ENCODE data around the gene SLC1A3. TPM values are rescaled to one million over a fixed set of nuclear protein-coding genes. Genes with fewer than 3 reads are reported as not detected.

SLC1A3 gene
- total and polyA plus RNA-seq, 2 donors from 2014 or later: 1.1 to 27.8 TPM

- DNase-seq (no peak), FAIRE-seq (no peak)
- no peaks in the 10 kb centered on the region for H3K36me3 ChIP-seq (ENCODE audit: control insufficient read depth in 2 of 3, insufficient read depth in 3 of 3, low read length in 3 of 3)
- H3K9me3 ChIP-seq (ENCODE audit: control insufficient read depth in 2 of 3, insufficient read depth in 1 of 3, low read length in 3 of 3): no peaks in the 10 kb centered on the region
- no peak overlapping the region for H3K27ac ChIP-seq (ENCODE audit: low read depth in 2 of 2, low read length in 2 of 2)
- no peaks in the 10 kb centered on the region for H3K27me3 ChIP-seq (ENCODE audit: control insufficient read depth, insufficient read depth, low read length)
- H3K9ac ChIP-seq (ENCODE audit: low read length in 3 of 3): no peak overlapping the region
- H3K4me3 ChIP-seq (ENCODE audit: low read length in 3 of 3): no peak overlapping the region
- intact Hi-C loops (cut with DNase I): no loop called here
- H3K4me1 ChIP-seq (ENCODE audit: control insufficient read depth in 2 of 3, insufficient read depth in 2 of 3, low read depth in 1 of 3, low read length in 3 of 3): no peaks in the 10 kb centered on the region
- no peak for TF ChIP-seq CTCF (IDR thresholded peaks at IDR 0.05; ENCODE audit: borderline replicate concordance, extremely low read depth, insufficient read depth)
Measured at GRCh38 chr5:36640949-36641348, 34.5 kb downstream of the SLC1A3 start.

- no peak for TF ChIP-seq CTCF (IDR thresholded peaks at IDR 0.05; ENCODE audit: borderline replicate concordance, extremely low read depth, insufficient read depth)
- Histone ChIP-seq H3K4me1 (ENCODE audit: control insufficient read depth in 2 of 3, insufficient read depth in 2 of 3, low read depth in 1 of 3, low read length in 3 of 3) (no peaks in the 10 kb centered on the region), H3K27me3 (ENCODE audit: control insufficient read depth, insufficient read depth, low read length) (no peaks in the 10 kb centered on the region), H3K9me3 (ENCODE audit: control insufficient read depth in 2 of 3, insufficient read depth in 1 of 3, low read length in 3 of 3) (no peaks in the 10 kb centered on the region), H3K4me3 (ENCODE audit: low read length in 3 of 3) (no peak overlapping the region), H3K27ac (ENCODE audit: low read depth in 2 of 2, low read length in 2 of 2) (no peak overlapping the region), H3K9ac (ENCODE audit: low read length in 3 of 3) (no peak overlapping the region), H3K36me3 (ENCODE audit: control insufficient read depth in 2 of 3, insufficient read depth in 3 of 3, low read length in 3 of 3) (no peaks in the 10 kb centered on the region)
- FAIRE-seq (no peak), DNase-seq (no peak)
- intact Hi-C loops (cut with DNase I): no loop called here
Measured at GRCh38 chr5:36641431-36641830, 35.0 kb downstream of the SLC1A3 start.

- intact Hi-C loops (cut with DNase I): no loop called here
- FAIRE-seq (no peak), DNase-seq (no peak)
Measured at GRCh38 chr5:36642089-36642488, 35.7 kb downstream of the SLC1A3 start.

More at GRCh38 chr5:36642089-36642488, 35.7 kb downstream of the SLC1A3 start:
- Histone ChIP-seq H3K27ac (ENCODE audit: low read depth in 2 of 2, low read length in 2 of 2) (no peak overlapping the region), H3K36me3 (ENCODE audit: control insufficient read depth in 2 of 3, insufficient read depth in 3 of 3, low read length in 3 of 3) (no peaks in the 10 kb centered on the region), H3K4me1 (ENCODE audit: control insufficient read depth in 2 of 3, insufficient read depth in 2 of 3, low read depth in 1 of 3, low read length in 3 of 3) (no peaks in the 10 kb centered on the region), H3K27me3 (ENCODE audit: control insufficient read depth, insufficient read depth, low read length) (no peaks in the 10 kb centered on the region), H3K9me3 (ENCODE audit: control insufficient read depth in 2 of 3, insufficient read depth in 1 of 3, low read length in 3 of 3) (no peaks in the 10 kb centered on the region), H3K4me3 (ENCODE audit: low read length in 3 of 3) (no peak overlapping the region), H3K9ac (ENCODE audit: low read length in 3 of 3) (no peak overlapping the region)
- TF ChIP-seq CTCF (IDR thresholded peaks at IDR 0.05; ENCODE audit: borderline replicate concordance, extremely low read depth, insufficient read depth): no peak
